Stimulated activated naive CD8-positive, alpha-beta T cell treated with anti-CD3 and anti-CD28 coated beads, Interleukin-15, amount 100 ng/mL, for 72 hours (primary cell): Measurements from ENCODE around the gene TBC1D24.
"Not testable (repeated sequence)": the region's sequence is repeated elsewhere in the genome, so short reads cannot be mapped to it uniquely, and the experiment has no call there.

Experiments used
- ATAC-seq: fragments of 150-1000 bp; cut with Tn5 transposase; 2 replicates; pipeline ENCODE4 v1.10.0; 2021; ENCODE audit warnings: mild to moderate bottlenecking, moderate library complexity
- DNase-seq, 2 donors: peaks; one replicate each; pipeline ENCODE4 v3.0.0; 2021 to 2022
- H3K27ac Mint-ChIP-seq, 2 donors: one replicate each; pipeline ENCODE4 v1.8.0; 2022; ENCODE audit warnings: mild to moderate bottlenecking in 2 of 2, mixed read lengths in 2 of 2, moderate library complexity in 2 of 2
- H3K27me3 Mint-ChIP-seq: one replicate; pipeline ENCODE4 v1.8.0; 2022; ENCODE audit warnings: mixed read lengths
- H3K4me1 Mint-ChIP-seq: one replicate; pipeline ENCODE4 v1.8.0; 2022; ENCODE audit warnings: mild to moderate bottlenecking, mixed read lengths
- H3K4me3 Mint-ChIP-seq, 2 donors: one replicate each; pipeline ENCODE4 v1.8.0; 2022; ENCODE audit warnings: mild to moderate bottlenecking in 2 of 2, mixed read lengths in 2 of 2, moderate library complexity in 1 of 2
- H3K9me3 Mint-ChIP-seq, 2 donors: one replicate each; pipeline ENCODE4 v1.8.0; 2022; ENCODE audit warnings: mixed read lengths in 2 of 2

TBC1D24 gene

DNA sequence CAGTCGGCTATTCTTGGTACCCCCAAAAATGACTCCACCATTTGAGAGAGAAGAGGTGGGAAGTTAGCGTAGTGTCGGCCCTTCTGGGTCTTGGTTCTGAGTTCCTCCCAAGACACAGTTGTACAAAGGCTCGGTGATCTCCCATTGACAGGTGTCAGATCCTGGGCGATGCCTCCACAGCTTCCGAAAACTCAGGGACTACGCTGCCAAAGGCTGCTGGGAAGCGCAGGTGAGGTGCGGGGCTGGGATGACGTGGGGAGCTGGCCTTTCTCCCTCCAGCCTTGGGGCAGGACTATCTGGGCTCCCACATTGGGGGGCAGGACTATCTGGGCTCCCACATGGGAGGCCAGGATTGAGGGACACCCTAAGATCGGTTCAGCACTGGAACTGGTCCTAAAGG, 35.3 kb upstream of the TBC1D24 start:
- no peak for ATAC-seq
- H3K27ac Mint-ChIP-seq, result no peak overlapping the region
- peaks cover 8% of the 10 kb centered on the region for H3K4me1 Mint-ChIP-seq
- no peak overlapping the region for H3K4me3 Mint-ChIP-seq
- no peaks in the 10 kb centered on the region for H3K9me3 Mint-ChIP-seq
- DNase-seq, result no peak
- H3K27me3 Mint-ChIP-seq, result no peaks in the 10 kb centered on the region

DNA sequence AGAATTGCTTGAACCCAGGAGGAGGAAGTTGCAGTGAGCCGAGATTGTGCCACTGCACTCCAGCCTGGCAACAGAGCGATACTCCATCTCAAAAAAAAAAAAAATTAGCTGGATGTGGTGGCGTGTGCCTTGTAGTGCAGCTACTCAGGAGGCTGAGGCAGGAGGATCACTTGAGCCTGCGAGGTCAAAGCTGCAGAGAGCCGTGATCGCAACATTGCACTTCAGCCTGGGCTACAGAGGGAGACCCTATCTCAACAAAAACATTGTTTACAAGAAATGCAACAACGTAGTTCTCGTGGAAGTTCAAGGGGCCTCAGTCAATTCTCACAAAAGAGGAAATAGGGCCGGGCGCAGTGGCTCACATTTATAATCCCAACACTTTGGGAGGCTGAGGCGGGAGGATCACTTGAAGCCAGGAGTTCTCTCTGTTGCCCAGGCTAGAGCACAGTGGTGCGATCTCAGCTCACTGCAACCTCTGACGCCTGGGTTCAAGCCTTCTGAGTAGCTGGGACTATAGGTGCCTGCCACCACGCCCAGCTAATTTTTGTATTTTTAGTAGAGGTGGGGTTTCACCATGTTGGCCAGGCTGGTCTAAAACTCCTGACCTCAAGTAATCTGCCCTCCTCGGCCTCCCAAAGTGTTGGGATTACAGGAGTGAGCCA, 33.7 kb upstream of the TBC1D24 start:
- not testable (repeated sequence) for H3K9me3 Mint-ChIP-seq, H3K4me3 Mint-ChIP-seq, H3K4me1 Mint-ChIP-seq, H3K27me3 Mint-ChIP-seq, ATAC-seq, DNase-seq, H3K27ac Mint-ChIP-seq

DNA sequence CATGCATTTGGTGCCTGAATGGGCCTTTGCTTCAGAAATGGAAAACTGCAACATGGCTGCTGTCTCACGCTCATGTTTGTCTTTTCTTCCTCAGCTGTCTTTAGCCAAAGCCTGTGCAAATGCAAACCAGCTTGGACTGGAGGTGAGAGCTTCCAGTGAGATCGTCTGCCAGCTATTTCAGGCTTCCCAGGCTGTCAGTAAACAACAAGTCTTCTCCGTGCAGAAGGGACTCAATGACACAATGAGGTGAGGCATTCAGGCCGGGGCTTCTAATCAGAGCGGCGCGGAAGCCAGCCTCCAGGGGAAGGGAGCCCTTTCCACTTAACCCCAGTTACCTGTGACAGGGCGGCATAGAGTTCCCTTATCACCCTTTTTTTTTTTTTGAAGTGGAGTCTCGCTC, 31.4 kb upstream of the TBC1D24 start:
- ATAC-seq (no peak), DNase-seq (no peak)
- no peak overlapping the region for H3K4me3 Mint-ChIP-seq
- no peaks in the 10 kb centered on the region for H3K27me3 Mint-ChIP-seq
- H3K9me3 Mint-ChIP-seq, result no peaks in the 10 kb centered on the region
- H3K27ac Mint-ChIP-seq, result no peak overlapping the region
- peaks cover 8% of the 10 kb centered on the region for H3K4me1 Mint-ChIP-seq

DNA sequence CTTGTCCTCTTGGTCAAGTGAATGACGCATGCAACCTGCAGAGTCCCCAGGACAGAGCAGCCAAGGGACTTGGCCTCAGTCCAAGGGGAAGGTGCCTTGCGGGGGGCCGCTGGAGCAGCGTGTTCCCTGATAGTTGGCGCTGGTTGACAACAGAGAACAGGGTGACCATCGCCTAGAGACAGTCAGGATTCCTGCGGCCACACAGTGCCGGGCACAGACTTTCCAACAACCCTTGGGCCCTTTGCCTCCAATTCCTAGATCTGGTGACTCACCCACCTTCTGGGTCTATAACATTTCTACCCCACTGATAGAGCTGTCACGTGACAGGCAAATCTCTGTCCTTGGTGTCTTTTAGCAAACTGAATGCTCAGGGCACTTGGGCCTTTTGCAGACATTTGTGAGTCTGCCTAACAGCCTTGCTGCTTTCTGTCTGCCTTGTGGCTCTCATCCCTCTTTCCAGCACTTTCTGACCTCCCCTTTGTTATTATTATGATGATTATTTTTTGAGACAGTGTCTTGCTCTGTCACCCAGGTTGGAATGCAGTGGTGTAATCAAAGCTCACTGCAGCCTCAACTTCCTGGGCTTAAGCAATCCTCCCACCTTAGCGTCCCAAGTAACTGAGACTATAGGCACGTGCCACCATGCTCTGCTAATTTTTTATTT, 26.9 kb upstream of the TBC1D24 start:
- Mint-ChIP-seq H3K27me3 (no peaks in the 10 kb centered on the region), H3K9me3 (no peaks in the 10 kb centered on the region), H3K4me1 (no peaks in the 10 kb centered on the region), H3K27ac (no peak overlapping the region), H3K4me3 (no peak overlapping the region)
- ATAC-seq, result no peak
- DNase-seq, result no peak

DNA sequence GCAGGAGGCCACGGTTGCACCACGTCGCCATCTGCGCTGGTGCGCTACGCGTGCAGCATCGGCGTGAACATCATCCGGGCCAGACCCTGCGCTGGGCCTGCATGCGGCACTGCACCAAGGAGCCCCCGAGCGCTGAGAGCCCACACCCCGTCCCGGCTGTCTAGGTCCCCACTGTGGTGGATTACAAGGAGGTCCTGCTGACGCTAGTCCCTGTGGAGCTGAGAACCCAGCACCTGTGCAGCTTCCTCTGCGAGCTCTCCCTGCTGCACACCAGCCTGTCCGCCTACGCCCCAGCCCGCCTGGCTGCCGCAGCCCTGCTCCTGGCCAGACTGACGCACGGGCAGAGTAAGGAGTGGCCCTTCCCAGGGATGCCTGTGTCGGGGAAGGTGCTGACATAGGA, 25.8 kb upstream of the TBC1D24 start:
- H3K27ac Mint-ChIP-seq, result no peak overlapping the region
- no peaks in the 10 kb centered on the region for H3K27me3 Mint-ChIP-seq
- ATAC-seq (no peak), DNase-seq (no peak)
- H3K4me1 Mint-ChIP-seq, result no peaks in the 10 kb centered on the region
- no peaks in the 10 kb centered on the region for H3K9me3 Mint-ChIP-seq
- H3K4me3 Mint-ChIP-seq, result no peak overlapping the region

DNA sequence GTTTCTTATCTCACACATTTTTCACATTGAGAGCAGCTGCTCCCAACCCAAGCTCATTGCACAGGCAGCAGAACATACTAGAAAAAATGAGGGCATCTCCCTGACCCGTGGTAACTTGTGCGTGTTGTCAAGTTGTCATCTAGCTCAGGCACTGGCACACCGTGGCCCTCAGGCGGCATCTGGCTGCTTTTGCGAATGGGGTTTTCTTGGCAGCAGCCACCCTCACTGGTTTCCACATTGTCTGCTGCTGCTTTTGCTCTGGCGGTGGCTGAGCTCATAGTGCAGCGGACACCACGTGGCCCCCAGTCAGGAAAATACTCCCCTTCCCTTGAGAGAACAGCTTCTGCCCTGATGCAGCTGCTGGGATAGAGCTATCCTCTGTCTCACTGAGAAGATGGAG, 24.4 kb upstream of the TBC1D24 start:
- no peaks in the 10 kb centered on the region for H3K27me3 Mint-ChIP-seq
- H3K4me3 Mint-ChIP-seq, result no peak overlapping the region
- ATAC-seq (no peak), DNase-seq (no peak)
- H3K27ac Mint-ChIP-seq, result no peak overlapping the region
- H3K9me3 Mint-ChIP-seq, result no peaks in the 10 kb centered on the region
- H3K4me1 Mint-ChIP-seq, result no peaks in the 10 kb centered on the region

DNA sequence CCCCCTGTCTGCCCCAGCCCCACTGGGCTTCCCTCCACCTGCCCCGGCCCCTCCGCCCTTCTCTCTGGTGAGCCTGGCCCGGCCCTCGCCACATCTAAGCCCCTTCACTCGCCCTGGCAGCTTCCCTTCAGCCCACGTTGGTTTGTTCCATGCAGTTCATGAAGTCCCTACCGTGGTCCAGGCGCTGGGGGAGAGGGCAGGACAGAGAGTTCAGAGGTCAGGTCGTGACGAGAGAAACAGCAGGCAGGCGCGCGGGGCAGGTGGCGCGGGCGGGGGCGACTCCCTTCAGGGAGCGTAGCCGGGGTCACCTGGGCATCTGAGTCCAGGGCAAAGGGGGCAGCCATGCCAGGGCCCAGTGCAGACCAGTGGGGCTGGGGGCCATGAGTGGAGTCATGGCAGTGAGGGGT, 23.9 kb upstream of the TBC1D24 start:
- ATAC-seq, result peak; percentile 45
- no peak overlapping the region for H3K4me3 Mint-ChIP-seq
- DNase-seq, result no peak
- no peaks in the 10 kb centered on the region for H3K4me1 Mint-ChIP-seq
- H3K27ac Mint-ChIP-seq, result no peak overlapping the region
- no peaks in the 10 kb centered on the region for H3K9me3 Mint-ChIP-seq
- no peaks in the 10 kb centered on the region for H3K27me3 Mint-ChIP-seq

DNA sequence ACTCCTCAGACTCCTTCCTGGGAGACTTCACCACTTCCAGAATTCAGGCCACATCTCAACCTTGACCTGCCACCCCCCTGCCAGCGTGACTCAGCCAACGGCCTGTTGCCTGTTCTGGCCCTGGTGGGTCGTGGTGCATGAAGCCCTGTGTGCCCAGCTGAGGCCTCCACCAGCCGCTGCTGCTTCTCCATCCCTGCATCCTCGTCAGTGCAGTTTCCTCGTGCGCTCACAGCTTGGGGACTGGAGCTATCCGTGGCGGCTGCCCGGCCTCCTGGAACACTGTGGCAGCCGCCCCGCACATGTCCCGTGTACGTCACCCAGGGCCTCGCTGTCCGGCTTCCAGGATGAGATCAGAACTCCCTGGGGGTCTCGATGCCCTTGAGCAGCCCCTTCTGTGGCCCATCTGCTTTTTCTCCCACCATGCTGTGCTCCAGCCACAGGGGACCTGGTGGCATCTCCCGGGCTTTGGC, 23.0 kb upstream of the TBC1D24 start:
- no peaks in the 10 kb centered on the region for H3K9me3 Mint-ChIP-seq
- DNase-seq, result no peak
- peak overlapping the region in 1 of 2 donors; percentile 63 for H3K27ac Mint-ChIP-seq
- H3K4me3 Mint-ChIP-seq, result no peak overlapping the region
- ATAC-seq, result no peak
- H3K27me3 Mint-ChIP-seq, result no peaks in the 10 kb centered on the region
- H3K4me1 Mint-ChIP-seq, result no peaks in the 10 kb centered on the region

DNA sequence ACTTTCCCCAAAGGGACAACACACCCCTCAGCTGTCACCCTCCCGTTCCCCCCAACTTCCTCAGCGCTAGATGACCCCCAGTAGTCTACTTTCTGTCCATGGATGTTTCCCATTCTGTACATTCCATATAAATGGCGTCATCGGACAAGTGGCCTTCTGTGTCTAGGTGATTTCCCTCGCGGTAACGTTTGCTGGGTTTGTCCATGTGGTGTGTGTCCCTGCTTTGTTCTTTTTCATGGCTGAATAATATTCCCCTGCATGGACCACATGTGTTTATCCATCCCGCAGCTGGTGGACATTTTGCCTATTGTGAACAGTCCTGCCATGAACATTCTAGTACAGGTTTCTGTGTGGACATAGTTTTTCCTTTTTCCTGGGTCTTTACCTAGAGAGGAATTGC, 22.3 kb upstream of the TBC1D24 start:
- H3K27ac Mint-ChIP-seq, result no peak overlapping the region
- H3K4me3 Mint-ChIP-seq, result no peak overlapping the region
- H3K9me3 Mint-ChIP-seq, result no peaks in the 10 kb centered on the region
- H3K27me3 Mint-ChIP-seq, result no peaks in the 10 kb centered on the region
- ATAC-seq (no peak), DNase-seq (no peak)
- no peaks in the 10 kb centered on the region for H3K4me1 Mint-ChIP-seq

DNA sequence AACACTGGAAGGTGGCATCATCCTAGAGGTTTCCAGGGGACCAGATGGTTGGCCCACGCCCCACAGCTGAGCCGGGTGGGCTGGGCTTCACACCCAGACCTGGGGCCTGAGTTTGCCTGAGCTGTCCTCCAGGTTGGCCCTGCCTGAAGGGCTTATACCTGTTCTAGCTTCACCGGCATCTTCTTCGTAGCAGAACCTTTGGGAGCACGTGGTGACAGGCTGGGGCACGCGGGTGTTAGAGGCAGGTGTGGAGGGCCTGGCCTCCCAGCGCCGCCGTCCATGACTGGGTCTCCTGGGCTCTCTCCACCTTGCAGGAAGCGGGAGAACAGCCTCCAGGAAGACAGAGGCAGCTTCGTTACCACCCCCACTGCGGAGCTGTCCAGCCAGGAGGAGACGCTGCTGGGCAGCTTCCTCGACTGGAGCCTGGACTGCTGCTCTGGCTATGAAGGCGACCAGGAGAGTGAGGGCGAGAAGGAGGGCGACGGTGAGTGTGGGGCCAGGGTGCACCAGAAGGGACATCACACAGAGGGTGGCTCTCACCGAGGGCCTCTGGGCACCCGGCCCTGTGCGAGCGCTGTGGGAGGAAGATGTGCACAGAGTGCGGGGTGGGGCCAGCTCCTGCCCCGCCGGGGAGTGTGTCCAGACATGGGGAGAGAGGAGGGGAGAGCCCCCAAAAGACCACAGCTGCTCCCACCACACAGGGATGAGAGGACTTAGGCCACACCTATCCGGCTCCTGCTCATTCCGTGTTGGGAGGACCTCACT, 19.7 kb upstream of the TBC1D24 start:
- Mint-ChIP-seq H3K27ac (peak overlapping the region in 1 of 2 donors; percentile 71), H3K9me3 (no peaks in the 10 kb centered on the region), H3K4me3 (no peak overlapping the region), H3K4me1 (peaks cover 17% of the 10 kb centered on the region), H3K27me3 (no peaks in the 10 kb centered on the region)
- no peak for DNase-seq
- ATAC-seq, result no peak

DNA sequence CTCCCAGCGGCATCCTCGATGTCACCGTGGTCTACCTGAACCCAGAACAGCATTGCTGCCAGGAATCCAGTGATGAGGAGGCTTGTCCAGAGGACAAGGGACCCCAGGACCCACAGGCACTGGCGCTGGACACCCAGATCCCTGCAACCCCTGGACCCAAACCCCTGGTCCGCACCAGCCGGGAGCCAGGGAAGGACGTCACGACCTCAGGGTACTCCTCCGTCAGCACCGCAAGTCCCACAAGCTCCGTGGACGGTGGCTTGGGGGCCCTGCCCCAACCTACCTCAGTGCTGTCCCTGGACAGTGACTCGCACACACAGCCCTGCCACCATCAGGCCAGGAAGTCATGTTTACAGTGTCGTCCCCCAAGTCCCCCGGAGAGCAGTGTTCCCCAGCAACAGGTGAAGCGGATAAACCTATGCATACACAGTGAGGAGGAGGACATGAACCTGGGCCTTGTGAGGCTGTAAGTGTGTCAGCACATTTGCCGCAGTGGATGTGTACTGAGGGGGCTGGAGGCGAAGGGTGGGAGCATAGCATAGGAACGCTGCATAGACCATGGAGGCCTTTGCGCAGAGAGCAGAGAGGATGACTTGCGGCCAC, 18.3 kb upstream of the TBC1D24 start:
- Mint-ChIP-seq H3K27me3 (no peaks in the 10 kb centered on the region), H3K9me3 (no peaks in the 10 kb centered on the region), H3K4me1 (peaks cover 22% of the 10 kb centered on the region), H3K27ac (no peak overlapping the region), H3K4me3 (no peak overlapping the region)
- DNase-seq, result no peak
- ATAC-seq, result no peak

DNA sequence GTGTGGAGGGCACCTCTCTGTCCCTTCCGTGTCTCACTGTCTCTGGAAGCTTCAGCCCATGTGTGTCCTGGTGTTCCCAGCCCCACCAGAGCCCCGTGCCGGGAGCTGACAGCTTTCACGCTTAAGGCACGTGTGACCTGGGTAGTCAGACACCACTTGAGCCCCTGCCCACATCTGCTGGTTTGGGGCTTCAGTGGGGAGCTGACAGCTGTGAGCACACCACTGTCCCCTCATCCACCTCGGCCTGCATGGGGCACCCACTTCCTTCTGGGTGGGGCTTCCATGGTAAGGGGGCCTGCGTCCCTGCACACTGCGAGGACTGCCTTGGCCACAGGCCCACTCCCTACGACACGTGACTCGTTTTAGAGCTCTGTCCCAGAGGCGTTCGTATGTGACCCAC, 17.7 kb upstream of the TBC1D24 start:
- ATAC-seq, result no peak
- H3K4me1 Mint-ChIP-seq, result peaks cover 29% of the 10 kb centered on the region
- H3K27me3 Mint-ChIP-seq, result no peaks in the 10 kb centered on the region
- H3K27ac Mint-ChIP-seq, result no peak overlapping the region
- no peaks in the 10 kb centered on the region for H3K9me3 Mint-ChIP-seq
- DNase-seq, result no peak
- H3K4me3 Mint-ChIP-seq, result no peak overlapping the region

DNA sequence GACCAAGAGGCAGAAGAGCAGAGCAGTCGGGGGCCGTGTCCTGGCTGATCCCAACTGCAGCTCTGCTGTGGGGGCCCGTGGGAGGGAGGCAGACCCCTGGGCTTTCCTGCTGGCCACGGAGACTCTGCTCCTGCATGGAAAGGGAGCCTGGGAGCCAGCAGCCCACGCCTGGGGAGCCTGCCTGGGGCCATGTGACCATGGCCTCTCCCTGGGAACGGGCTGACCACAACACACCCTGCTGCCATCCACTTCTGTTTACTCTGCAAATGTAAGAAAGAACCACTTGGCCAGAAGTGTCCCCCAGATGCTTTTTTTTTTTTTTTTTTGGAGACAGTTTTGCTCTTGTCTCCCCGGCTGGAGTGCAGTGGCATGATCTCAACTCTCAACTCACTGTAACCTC, 17.0 kb upstream of the TBC1D24 start:
- H3K4me1 Mint-ChIP-seq, result peaks cover 30% of the 10 kb centered on the region

DNA sequence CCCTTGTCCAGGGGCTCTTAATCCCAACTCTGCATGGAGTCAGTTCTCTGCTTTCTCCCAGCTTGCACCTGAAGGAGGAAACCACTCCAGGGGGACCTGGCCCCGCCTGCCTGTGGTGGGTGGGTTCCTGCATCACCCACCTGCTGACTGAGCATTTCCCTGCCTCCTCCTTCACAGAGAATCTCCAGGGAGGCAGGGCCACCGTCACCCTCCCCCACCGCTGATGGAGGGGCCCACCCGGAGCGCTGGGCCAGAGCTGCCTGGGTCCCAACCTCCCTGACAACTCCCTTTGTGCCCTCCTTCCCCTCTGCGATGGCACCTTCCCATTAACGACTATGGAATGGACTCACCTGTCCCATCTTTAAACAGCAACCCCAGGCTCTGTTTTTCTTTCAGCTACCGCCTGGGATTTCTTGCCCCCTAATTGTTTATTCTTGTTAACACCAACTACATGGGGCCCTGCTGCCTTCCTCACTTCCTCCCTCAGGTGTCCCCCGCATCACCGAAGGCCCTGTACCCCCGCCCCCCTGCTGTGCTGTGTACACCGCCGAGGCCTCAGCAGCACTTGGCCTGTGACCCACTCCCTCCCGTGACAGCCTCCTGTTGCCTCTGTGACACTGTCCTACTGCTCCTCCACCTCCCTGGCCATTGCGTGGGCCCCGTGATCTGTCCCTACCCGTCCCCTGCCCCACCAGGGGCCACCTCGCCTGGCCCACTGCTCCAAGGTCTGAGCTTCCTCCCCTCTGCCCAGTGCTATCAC, 15.9 kb upstream of the TBC1D24 start:
- Mint-ChIP-seq H3K27ac (peak overlapping the region; percentile 63 to 91), H3K27me3 (no peaks in the 10 kb centered on the region), H3K4me3 (peak overlapping the region; percentile 83 to 86), H3K4me1 (peaks cover 30% of the 10 kb centered on the region), H3K9me3 (no peaks in the 10 kb centered on the region)
- ATAC-seq (no peak), DNase-seq (no peak)

More for the DNA sequence above, 17.0 kb upstream of the TBC1D24 start:
- DNase-seq (no peak), ATAC-seq (no peak)
- no peak overlapping the region for H3K4me3 Mint-ChIP-seq
- H3K27ac Mint-ChIP-seq, result no peak overlapping the region
- H3K27me3 Mint-ChIP-seq, result no peaks in the 10 kb centered on the region
- no peaks in the 10 kb centered on the region for H3K9me3 Mint-ChIP-seq

DNA sequence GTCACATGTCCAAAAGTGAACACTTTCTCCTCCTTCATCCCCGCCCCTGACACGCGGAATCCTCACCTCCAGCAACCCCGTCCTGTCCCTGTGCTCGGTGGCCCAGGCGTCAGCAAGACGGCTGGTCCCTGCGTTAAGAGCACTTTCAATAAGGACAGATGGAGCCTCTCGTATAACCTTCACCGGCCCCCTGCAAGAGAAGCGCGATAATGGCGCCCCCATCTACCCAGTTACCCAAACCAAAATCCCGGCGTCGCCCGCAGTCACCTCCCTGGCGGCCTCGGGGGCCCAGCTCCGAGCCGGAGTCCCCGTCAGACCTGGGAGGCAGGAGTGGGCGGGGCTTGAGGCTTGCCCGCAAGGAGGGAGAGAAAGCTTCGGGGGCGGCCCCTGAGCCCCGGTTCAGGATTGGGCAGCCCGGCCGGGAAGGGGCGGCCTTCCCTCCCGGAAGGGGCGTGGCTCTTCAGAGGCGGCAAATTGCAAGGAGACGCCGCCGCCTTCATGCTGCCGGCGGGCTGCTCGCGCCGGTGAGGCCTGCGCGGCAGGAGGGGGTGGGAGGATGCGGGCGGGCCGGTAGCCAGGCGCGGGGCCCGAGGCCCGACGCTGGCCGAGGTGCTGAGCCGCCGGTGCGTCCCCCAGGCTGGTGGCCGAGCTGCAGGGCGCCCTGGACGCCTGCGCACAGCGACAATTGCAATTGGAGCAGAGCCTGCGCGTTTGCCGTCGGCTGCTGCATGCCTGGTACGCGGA, 15.1 kb upstream of the TBC1D24 start, which contains the start of gene TEDC2:
Gene TEDC2, plus strand, starts transcription at position 463 of the 744 bp plus-strand sequence. Its CDS starts 36 bp downstream, at position 499.
- H3K27me3 Mint-ChIP-seq, result no peaks in the 10 kb centered on the region
- H3K4me3 Mint-ChIP-seq, result peak within 1 kb of the TSS; percentile 83 to 86
- ATAC-seq, result peak; percentile 96
- H3K4me1 Mint-ChIP-seq, result peaks cover 30% of the 10 kb centered on the region
- H3K27ac Mint-ChIP-seq, result peak within 1 kb of the TSS; percentile 63 to 91
- H3K9me3 Mint-ChIP-seq, result no peaks in the 10 kb centered on the region
- DNase-seq, result peak; percentile 97
